Suprapubic skin (tissue), 4 donors: Measurements from ENCODE around the gene SGPL1.

ENCODE experiments used
- CTCF ChIP-seq, 2 donors: fragments of 200-600 bp in 1 of 2; fragments of 450-650 bp in 1 of 2; sonication (generic) in 1 of 2; IDR thresholded peaks; one replicate each; pipeline ENCODE4 v1.5.1; 2016 to 2019; ENCODE audit warnings: antibody characterized with exemption in 2 of 2, mild to moderate bottlenecking in 1 of 2, moderate library complexity in 1 of 2
- EP300 ChIP-seq: sonication (generic); formaldehyde crosslinking; IDR thresholded peaks from one replicate; pipeline ENCODE4 v1.6.1; 2017; ENCODE audit warnings: antibody characterized with exemption
- POLR2A ChIP-seq, 2 donors: fragments of 450-650 bp; IDR thresholded peaks; one replicate each; pipeline ENCODE4 v1.6.1; 2017; ENCODE audit warnings: antibody characterized with exemption in 2 of 2, mild to moderate bottlenecking in 2 of 2, moderate library complexity in 2 of 2
- POLR2AphosphoS5 ChIP-seq, 3 donors: sonication (generic); formaldehyde crosslinking; IDR thresholded peaks; one replicate each; pipeline ENCODE4 v1.6.1; 2017; ENCODE audit warnings: antibody characterized with exemption in 3 of 3

DNA sequence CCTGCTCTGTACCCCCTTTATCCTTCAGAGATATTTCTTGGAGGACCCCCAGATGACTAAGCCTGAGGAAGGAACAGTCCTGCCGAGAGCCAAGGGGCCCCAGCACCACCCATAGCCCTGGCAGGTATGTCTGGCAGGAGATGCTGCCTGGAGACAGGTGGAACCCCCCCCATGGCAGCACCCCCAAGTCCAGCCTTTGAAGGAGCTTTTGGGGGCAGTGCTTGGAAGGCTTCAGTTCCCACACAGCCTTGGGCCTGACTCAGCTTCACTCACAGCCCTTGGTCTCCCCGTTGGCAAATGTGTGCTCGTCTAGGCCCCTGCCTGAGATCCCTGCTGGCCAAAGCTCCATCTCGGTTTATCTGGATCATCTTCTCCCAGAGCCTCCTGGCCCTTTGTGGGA, 95.6 kb downstream of the SGPL1 start:
- TF ChIP-seq CTCF (IDR thresholded peaks at IDR 0.05) (no peak), EP300 (no peak), POLR2A (IDR thresholded peaks at IDR 0.05) (no peak), POLR2AphosphoS5 (IDR thresholded peaks at IDR 0.05) (no peak)
